GM12892 (cell line): ENCODE results near the gene CHST8.

Experiments used
- POLR2A ChIP-seq: IDR thresholded peaks from 2 replicates; pipeline ENCODE4 v1.6.1; 2011; ENCODE audit warnings: low read depth, low read length, control low read depth
- POLR2AphosphoS5 ChIP-seq: IDR thresholded peaks from 2 replicates; pipeline ENCODE4 v1.6.1; 2011; ENCODE audit warnings: low read depth, low read length, control low read depth

- TF ChIP-seq POLR2AphosphoS5 (no peak), POLR2A (no peak)
Observed at GRCh38 chr19:33624586-33624985, 2.8 kb downstream of the CHST8 start.
